WTC11 (cell line): Measurements from ENCODE around the gene SH3BP5. TPM values are rescaled to one million over a fixed set of nuclear protein-coding genes. Genes with fewer than 3 reads are reported as not detected.

Source experiments
- ATAC-seq: fragments of 200-7000 bp; cut with Tn5 transposase; 2 replicates; pipeline ENCODE4 v1.10.0; 2021; ENCODE audit warnings: mild to moderate bottlenecking, moderate library complexity
- CTCF ChIA-PET: fragments of 300-600 bp; sonication (Branson Sonifier 250); formaldehyde crosslinking; loops from one replicate; lab custom pipeline; 2021; ENCODE audit warnings: antibody characterized with exemption; lab: Charles Lee
- POLR2A ChIA-PET: fragments of 350-600 bp; sonication (Branson Sonifier 250); formaldehyde crosslinking; loops from one replicate; lab custom pipeline; 2021; ENCODE audit warnings: antibody characterized with exemption; lab: Charles Lee
- DNase-seq: peaks from one replicate; pipeline ENCODE4 v3.0.0; 2021; ENCODE audit warnings: low spot score
- H3K27ac Mint-ChIP-seq: 2 replicates; pipeline ENCODE4 v1.8.0; 2021; ENCODE audit warnings: mixed read lengths
- H3K27me3 Mint-ChIP-seq: 2 replicates; pipeline ENCODE4 v1.8.0; 2021; ENCODE audit warnings: low read depth, mild to moderate bottlenecking, moderate library complexity, mixed read lengths
- H3K36me3 Mint-ChIP-seq: 2 replicates; pipeline ENCODE4 v1.8.0; 2021; ENCODE audit warnings: mixed read lengths
- H3K4me1 Mint-ChIP-seq: 2 replicates; pipeline ENCODE4 v1.8.0; 2022; ENCODE audit warnings: mixed read lengths
- H3K4me3 Mint-ChIP-seq: 2 replicates; pipeline ENCODE4 v1.8.0; 2021; ENCODE audit warnings: mild to moderate bottlenecking, moderate library complexity, mixed read lengths
- H3K9me3 Mint-ChIP-seq: 2 replicates; pipeline ENCODE4 v1.8.0; 2021; ENCODE audit warnings: mixed read lengths
- ATF3 ChIP-seq: sonication (generic); formaldehyde crosslinking; conservative IDR thresholded peaks from 2 replicates; pipeline ENCODE4 v1.8.1; 2022; ENCODE audit warnings: mild to moderate bottlenecking, missing genetic modification reagents
- CDX4 ChIP-seq: fragments of 250-450 bp; sonication (Bioruptor Pico); IDR thresholded peaks from 2 replicates; pipeline ENCODE4 v1.9.0; 2021; ENCODE audit warnings: moderate library complexity, mild to moderate bottlenecking, inconsistent platforms, borderline replicate concordance
- ELF4 ChIP-seq: sonication (generic); formaldehyde crosslinking; IDR thresholded peaks from 2 replicates; pipeline ENCODE4 v1.8.1; 2022; ENCODE audit warnings: low read depth, mild to moderate bottlenecking, moderate library complexity, missing genetic modification reagents
- EMX1 ChIP-seq: fragments of 250-450 bp; sonication (Bioruptor Pico); IDR thresholded peaks from 2 replicates; pipeline ENCODE4 v1.8.0; 2021; ENCODE audit warnings: mild to moderate bottlenecking
- JUN ChIP-seq: sonication (generic); formaldehyde crosslinking; IDR thresholded peaks from 2 replicates; pipeline ENCODE4 v1.8.0; 2023; ENCODE audit warnings: mild to moderate bottlenecking, missing genetic modification reagents
- NFYB ChIP-seq: sonication (generic); formaldehyde crosslinking; conservative IDR thresholded peaks from 2 replicates; pipeline ENCODE4 v1.8.0; 2022; ENCODE audit warnings: low read depth, missing genetic modification reagents
- NR1H2 ChIP-seq: sonication (generic); formaldehyde crosslinking; IDR thresholded peaks from 2 replicates; pipeline ENCODE4 v1.9.0; 2021; ENCODE audit warnings: mild to moderate bottlenecking, moderate library complexity, missing genetic modification reagents
- NR2C2 ChIP-seq: sonication (generic); formaldehyde crosslinking; IDR thresholded peaks from 2 replicates; pipeline ENCODE4 v1.8.0; 2022; ENCODE audit warnings: mild to moderate bottlenecking, missing genetic modification reagents
- RELA ChIP-seq: sonication (generic); formaldehyde crosslinking; IDR thresholded peaks from 2 replicates; pipeline ENCODE4 v1.8.1; 2022; ENCODE audit warnings: missing genetic modification reagents, mild to moderate bottlenecking, borderline replicate concordance
- SMAD4 ChIP-seq: sonication (generic); formaldehyde crosslinking; IDR thresholded peaks from 2 replicates; pipeline ENCODE4 v1.8.0; 2022; ENCODE audit warnings: mild to moderate bottlenecking, missing genetic modification reagents
- ZBTB21 ChIP-seq: sonication (generic); formaldehyde crosslinking; IDR thresholded peaks from 2 replicates; pipeline ENCODE4 v1.8.1; 2023; ENCODE audit warnings: mild to moderate bottlenecking, missing genetic modification reagents, borderline replicate concordance
- ZNF138 ChIP-seq: sonication (generic); formaldehyde crosslinking; conservative IDR thresholded peaks from 2 replicates; pipeline ENCODE4 v1.8.1; 2022; ENCODE audit warnings: mild to moderate bottlenecking, moderate library complexity, missing genetic modification reagents
- ZNF232 ChIP-seq: sonication (generic); formaldehyde crosslinking; IDR thresholded peaks from 2 replicates; pipeline ENCODE4 v1.8.0; 2022; ENCODE audit warnings: mild to moderate bottlenecking, missing genetic modification reagents
- ZNF416 ChIP-seq: fragments of 250-450 bp; sonication (Bioruptor Pico); IDR thresholded peaks from 2 replicates; pipeline ENCODE4 v1.9.0; 2021; ENCODE audit warnings: mild to moderate bottlenecking, inconsistent platforms
- ZNF423 ChIP-seq: fragments of 250-450 bp; sonication (Bioruptor Pico); IDR thresholded peaks from 2 replicates; pipeline ENCODE4 v2.1.2; 2022; ENCODE audit warnings: mild to moderate bottlenecking, moderate library complexity
- ZNF532 ChIP-seq: fragments of 250-450 bp; sonication (Bioruptor Pico); IDR thresholded peaks from 2 replicates; pipeline ENCODE4 v1.9.0; 2021; ENCODE audit warnings: mild to moderate bottlenecking, borderline replicate concordance
- total RNA-seq: library from RNA; stranded (reverse); gene quantifications from 3 replicates; pipeline ENCODE4 v1.2.3, GENCODE V29; 2021
- TF ChIP-seq, protein P1 (sequence below): sonication (generic); formaldehyde crosslinking; IDR thresholded peaks from 2 replicates; pipeline ENCODE4 v1.8.0; 2023; ENCODE audit warnings: missing genetic modification reagents, mild to moderate bottlenecking, borderline replicate concordance
- TF ChIP-seq, protein P2 (sequence below): sonication (generic); formaldehyde crosslinking; IDR thresholded peaks from 2 replicates; pipeline ENCODE4 v1.8.1; 2023; ENCODE audit warnings: mild to moderate bottlenecking, missing genetic modification reagents
- TF ChIP-seq, protein P3 (sequence below): sonication (generic); formaldehyde crosslinking; IDR thresholded peaks from 2 replicates; pipeline ENCODE4 v1.8.1; 2022; ENCODE audit warnings: low read depth, mild to moderate bottlenecking, moderate library complexity, missing genetic modification reagents, borderline replicate concordance
- TF ChIP-seq, protein P4 (sequence below): sonication (generic); formaldehyde crosslinking; IDR thresholded peaks from 2 replicates; pipeline ENCODE4 v1.8.1; 2022; ENCODE audit warnings: low read depth, missing genetic modification reagents, borderline replicate concordance
- TF ChIP-seq, protein P5 (sequence below): fragments of 250-450 bp; sonication (Bioruptor Pico); IDR thresholded peaks from 2 replicates; pipeline ENCODE4 v1.8.0; 2021; ENCODE audit warnings: mild to moderate bottlenecking

SH3BP5 gene
- total RNA-seq, 1 experiment from 2014 or later = 7.2 TPM

DNA sequence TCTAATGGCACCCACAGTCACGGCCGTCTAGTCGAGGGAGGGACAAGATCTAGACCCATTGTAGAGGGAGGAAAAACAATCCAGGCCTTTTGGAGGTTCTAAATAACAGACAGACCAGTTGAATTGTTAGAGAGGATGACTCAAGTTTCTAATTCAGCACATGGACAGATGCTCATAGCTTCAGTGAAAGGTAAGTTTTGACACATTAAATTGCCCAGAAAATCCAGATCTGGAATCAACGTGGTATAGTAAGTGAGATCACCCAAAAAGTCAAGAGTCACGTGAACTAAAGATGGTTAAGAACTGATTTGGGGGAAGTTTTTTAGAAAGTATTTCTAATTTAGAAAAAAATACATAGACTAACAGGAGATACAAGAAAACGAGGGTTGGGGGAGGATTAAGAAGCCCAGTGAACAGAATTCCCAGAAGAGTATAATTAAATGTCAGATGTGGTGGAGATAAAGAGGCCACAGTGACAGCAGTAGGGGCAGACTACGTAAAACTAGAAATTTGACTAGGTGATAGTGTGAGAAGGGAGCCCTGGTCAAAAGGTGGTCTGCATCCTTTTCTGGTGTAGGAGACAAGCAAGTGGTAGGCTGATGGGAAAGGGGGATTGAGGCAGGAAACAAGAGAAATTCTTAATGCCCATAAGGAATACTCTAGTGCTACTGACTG, 79.2 kb downstream of the SH3BP5 start (continued):
- TF ChIP-seq, protein P1, sequence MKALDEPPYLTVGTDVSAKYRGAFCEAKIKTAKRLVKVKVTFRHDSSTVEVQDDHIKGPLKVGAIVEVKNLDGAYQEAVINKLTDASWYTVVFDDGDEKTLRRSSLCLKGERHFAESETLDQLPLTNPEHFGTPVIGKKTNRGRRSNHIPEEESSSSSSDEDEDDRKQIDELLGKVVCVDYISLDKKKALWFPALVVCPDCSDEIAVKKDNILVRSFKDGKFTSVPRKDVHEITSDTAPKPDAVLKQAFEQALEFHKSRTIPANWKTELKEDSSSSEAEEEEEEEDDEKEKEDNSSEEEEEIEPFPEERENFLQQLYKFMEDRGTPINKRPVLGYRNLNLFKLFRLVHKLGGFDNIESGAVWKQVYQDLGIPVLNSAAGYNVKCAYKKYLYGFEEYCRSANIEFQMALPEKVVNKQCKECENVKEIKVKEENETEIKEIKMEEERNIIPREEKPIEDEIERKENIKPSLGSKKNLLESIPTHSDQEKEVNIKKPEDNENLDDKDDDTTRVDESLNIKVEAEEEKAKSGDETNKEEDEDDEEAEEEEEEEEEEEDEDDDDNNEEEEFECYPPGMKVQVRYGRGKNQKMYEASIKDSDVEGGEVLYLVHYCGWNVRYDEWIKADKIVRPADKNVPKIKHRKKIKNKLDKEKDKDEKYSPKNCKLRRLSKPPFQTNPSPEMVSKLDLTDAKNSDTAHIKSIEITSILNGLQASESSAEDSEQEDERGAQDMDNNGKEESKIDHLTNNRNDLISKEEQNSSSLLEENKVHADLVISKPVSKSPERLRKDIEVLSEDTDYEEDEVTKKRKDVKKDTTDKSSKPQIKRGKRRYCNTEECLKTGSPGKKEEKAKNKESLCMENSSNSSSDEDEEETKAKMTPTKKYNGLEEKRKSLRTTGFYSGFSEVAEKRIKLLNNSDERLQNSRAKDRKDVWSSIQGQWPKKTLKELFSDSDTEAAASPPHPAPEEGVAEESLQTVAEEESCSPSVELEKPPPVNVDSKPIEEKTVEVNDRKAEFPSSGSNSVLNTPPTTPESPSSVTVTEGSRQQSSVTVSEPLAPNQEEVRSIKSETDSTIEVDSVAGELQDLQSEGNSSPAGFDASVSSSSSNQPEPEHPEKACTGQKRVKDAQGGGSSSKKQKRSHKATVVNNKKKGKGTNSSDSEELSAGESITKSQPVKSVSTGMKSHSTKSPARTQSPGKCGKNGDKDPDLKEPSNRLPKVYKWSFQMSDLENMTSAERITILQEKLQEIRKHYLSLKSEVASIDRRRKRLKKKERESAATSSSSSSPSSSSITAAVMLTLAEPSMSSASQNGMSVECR (CRISPR knock-in tag) = no peak
- TF ChIP-seq ZNF416 (CRISPR knock-in tag) (no peak), ATF3 (CRISPR knock-in tag) (no peak), ZNF138 (CRISPR knock-in tag) (no peak), NR1H2 (no peak)

DNA sequence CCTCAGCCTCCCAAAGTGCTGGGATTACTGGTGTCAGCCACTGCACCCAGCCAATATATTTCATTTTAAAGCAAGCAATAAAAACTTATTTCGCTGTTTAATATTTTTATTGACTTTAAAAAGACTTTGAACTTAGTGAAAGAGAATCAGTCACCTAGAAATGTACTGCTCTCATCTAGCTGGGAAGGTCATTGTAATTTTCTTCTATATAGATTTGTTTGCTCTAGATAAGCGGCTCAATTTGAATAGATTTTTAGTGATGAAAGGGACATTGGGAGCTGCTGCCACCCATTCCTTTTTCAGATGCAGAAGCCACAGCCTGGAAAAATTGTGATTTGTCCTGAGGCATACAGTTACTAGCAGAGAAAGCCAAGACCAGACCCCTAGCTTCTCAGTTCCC, 86.2 kb downstream of the SH3BP5 start:
- ATAC-seq = no peak
- ChIA-PET POLR2A (no interaction called here), CTCF (interaction anchor here (0.7 to 1.6 kb wide), 2 partner anchors 22 to 159 kb away, joined by 3 to 6 read pairs; no protein-coding TSS in a partner anchor)
- H3K4me1 Mint-ChIP-seq = no peaks in the 10 kb centered on the region
- no peaks in the 10 kb centered on the region for H3K9me3 Mint-ChIP-seq
- no peaks in the 10 kb centered on the region for H3K27me3 Mint-ChIP-seq
- H3K4me3 Mint-ChIP-seq = no peak overlapping the region
- H3K27ac Mint-ChIP-seq = no peak overlapping the region
- H3K36me3 Mint-ChIP-seq = peaks cover 11% of the 10 kb centered on the region
- no peak for DNase-seq
- TF ChIP-seq, protein P2, sequence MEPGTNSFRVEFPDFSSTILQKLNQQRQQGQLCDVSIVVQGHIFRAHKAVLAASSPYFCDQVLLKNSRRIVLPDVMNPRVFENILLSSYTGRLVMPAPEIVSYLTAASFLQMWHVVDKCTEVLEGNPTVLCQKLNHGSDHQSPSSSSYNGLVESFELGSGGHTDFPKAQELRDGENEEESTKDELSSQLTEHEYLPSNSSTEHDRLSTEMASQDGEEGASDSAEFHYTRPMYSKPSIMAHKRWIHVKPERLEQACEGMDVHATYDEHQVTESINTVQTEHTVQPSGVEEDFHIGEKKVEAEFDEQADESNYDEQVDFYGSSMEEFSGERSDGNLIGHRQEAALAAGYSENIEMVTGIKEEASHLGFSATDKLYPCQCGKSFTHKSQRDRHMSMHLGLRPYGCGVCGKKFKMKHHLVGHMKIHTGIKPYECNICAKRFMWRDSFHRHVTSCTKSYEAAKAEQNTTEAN (CRISPR knock-in tag) = no peak
- TF ChIP-seq ZNF423 (CRISPR knock-in tag) = no peak
- TF ChIP-seq RELA (CRISPR knock-in tag) = no peak
- TF ChIP-seq JUN (CRISPR knock-in tag) = no peak
- TF ChIP-seq, protein P3, sequence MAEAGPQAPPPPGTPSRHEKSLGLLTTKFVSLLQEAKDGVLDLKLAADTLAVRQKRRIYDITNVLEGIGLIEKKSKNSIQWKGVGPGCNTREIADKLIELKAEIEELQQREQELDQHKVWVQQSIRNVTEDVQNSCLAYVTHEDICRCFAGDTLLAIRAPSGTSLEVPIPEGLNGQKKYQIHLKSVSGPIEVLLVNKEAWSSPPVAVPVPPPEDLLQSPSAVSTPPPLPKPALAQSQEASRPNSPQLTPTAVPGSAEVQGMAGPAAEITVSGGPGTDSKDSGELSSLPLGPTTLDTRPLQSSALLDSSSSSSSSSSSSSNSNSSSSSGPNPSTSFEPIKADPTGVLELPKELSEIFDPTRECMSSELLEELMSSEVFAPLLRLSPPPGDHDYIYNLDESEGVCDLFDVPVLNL (CRISPR knock-in tag) = no peak
- no peak for TF ChIP-seq NR2C2 (CRISPR knock-in tag)
- no peak for TF ChIP-seq CDX4 (CRISPR knock-in tag)
- TF ChIP-seq, protein P4, sequence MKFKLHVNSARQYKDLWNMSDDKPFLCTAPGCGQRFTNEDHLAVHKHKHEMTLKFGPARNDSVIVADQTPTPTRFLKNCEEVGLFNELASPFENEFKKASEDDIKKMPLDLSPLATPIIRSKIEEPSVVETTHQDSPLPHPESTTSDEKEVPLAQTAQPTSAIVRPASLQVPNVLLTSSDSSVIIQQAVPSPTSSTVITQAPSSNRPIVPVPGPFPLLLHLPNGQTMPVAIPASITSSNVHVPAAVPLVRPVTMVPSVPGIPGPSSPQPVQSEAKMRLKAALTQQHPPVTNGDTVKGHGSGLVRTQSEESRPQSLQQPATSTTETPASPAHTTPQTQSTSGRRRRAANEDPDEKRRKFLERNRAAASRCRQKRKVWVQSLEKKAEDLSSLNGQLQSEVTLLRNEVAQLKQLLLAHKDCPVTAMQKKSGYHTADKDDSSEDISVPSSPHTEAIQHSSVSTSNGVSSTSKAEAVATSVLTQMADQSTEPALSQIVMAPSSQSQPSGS (CRISPR knock-in tag) = no peak
- TF ChIP-seq ZNF532 (CRISPR knock-in tag) = no peak
- TF ChIP-seq ZNF416 (CRISPR knock-in tag) = no peak
- no peak for TF ChIP-seq ZBTB21 (CRISPR knock-in tag)
- TF ChIP-seq, protein P5, sequence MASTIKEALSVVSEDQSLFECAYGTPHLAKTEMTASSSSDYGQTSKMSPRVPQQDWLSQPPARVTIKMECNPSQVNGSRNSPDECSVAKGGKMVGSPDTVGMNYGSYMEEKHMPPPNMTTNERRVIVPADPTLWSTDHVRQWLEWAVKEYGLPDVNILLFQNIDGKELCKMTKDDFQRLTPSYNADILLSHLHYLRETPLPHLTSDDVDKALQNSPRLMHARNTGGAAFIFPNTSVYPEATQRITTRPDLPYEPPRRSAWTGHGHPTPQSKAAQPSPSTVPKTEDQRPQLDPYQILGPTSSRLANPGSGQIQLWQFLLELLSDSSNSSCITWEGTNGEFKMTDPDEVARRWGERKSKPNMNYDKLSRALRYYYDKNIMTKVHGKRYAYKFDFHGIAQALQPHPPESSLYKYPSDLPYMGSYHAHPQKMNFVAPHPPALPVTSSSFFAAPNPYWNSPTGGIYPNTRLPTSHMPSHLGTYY (CRISPR knock-in tag) = no peak
- no peak for TF ChIP-seq EMX1 (CRISPR knock-in tag)
- TF ChIP-seq ELF4 (CRISPR knock-in tag) = no peak
- TF ChIP-seq ZNF232 (CRISPR knock-in tag) = no peak
- no peak for TF ChIP-seq NFYB (CRISPR knock-in tag)
- TF ChIP-seq SMAD4 (CRISPR knock-in tag) = no peak
- TF ChIP-seq NR1H2 = no peak
